Gastroesophageal sphincter (tissue), 4 donors: ENCODE measurements around the gene COL9A2. TPM values are rescaled to one million over a fixed set of nuclear protein-coding genes. Genes with fewer than 3 reads are reported as not detected.

Experiments used
- ATAC-seq: fragments of 150-250 bp; one replicate; pipeline ENCODE4 v1.9.1; 2016; ENCODE audit warnings: mild to moderate bottlenecking, moderate library complexity
- H3K27ac ChIP-seq, 4 donors: fragments of 200-600 bp; sonication (generic) in 3 of 4; 1 replicate in 3 of 4; 2 replicates in 1 of 4; pipeline ENCODE4 v1.5.1; 2016 to 2019
- H3K27me3 ChIP-seq: fragments of 200-600 bp; sonication (generic); one replicate; pipeline ENCODE4 v1.5.1; 2019
- H3K36me3 ChIP-seq, 2 donors: fragments of 200-600 bp; sonication (generic); one replicate each; pipeline ENCODE4 v1.5.1; 2019; ENCODE audit warnings: control low read depth in 1 of 2
- H3K4me1 ChIP-seq, 3 donors: fragments of 200-600 bp; sonication (generic); 1 replicate in 2 of 3; 2 replicates in 1 of 3; pipeline ENCODE4 v1.5.1; 2016 to 2019; ENCODE audit warnings: control low read depth in 2 of 3
- H3K4me3 ChIP-seq, 2 donors: fragments of 200-600 bp; sonication (generic); one replicate each; pipeline ENCODE4 v1.5.1; 2019; ENCODE audit warnings: mild to moderate bottlenecking in 1 of 2, moderate library complexity in 1 of 2
- H3K9me3 ChIP-seq, 3 donors: fragments of 200-600 bp; sonication (generic); one replicate each; pipeline ENCODE4 v1.5.1; 2017 to 2019; ENCODE audit warnings: control low read depth in 2 of 3
- EP300 ChIP-seq: sonication (generic); formaldehyde crosslinking; IDR thresholded peaks from one replicate; pipeline ENCODE4 v1.6.1; 2017; ENCODE audit warnings: antibody characterized with exemption, mild to moderate bottlenecking
- POLR2A ChIP-seq, 2 donors: fragments of 450-650 bp; IDR thresholded peaks; one replicate each; pipeline ENCODE4 v1.6.1; 2017; ENCODE audit warnings: antibody characterized with exemption in 2 of 2, mild to moderate bottlenecking in 2 of 2, moderate library complexity in 1 of 2
- POLR2AphosphoS5 ChIP-seq: sonication (generic); formaldehyde crosslinking; IDR thresholded peaks from one replicate; pipeline ENCODE4 v1.6.1; 2017; ENCODE audit warnings: antibody characterized with exemption
- WGBS, 2 donors: methylation state at CpG; one replicate each; pipeline ENCODE4 v1.1.5; 2018; ENCODE audit warnings: low coverage in 1 of 2; 5-methylcytosine and 5-hydroxymethylcytosine counted together
- total RNA-seq, 4 donors: library from RNA; depleted of rRNA; stranded (reverse); fragments of >200 nt; gene quantifications; one replicate each; pipeline ENCODE4 v1.1.0, GENCODE V29; 2016
- TF ChIP-seq, protein P1 (sequence below), 4 experiments: fragments of 200-600 bp in 2 of 4; fragments of 450-650 bp in 2 of 4; sonication (generic) in 1 of 4; IDR thresholded peaks; one replicate each; pipeline ENCODE4 v1.5.1; 2017 to 2019; ENCODE audit warnings: antibody characterized with exemption in 4 of 4, mild to moderate bottlenecking in 2 of 4, moderate library complexity in 2 of 4

COL9A2 gene
- total RNA-seq, 4 donors from 2014 or later, result 1.6 to 12.0 (median 4.9) TPM

DNA sequence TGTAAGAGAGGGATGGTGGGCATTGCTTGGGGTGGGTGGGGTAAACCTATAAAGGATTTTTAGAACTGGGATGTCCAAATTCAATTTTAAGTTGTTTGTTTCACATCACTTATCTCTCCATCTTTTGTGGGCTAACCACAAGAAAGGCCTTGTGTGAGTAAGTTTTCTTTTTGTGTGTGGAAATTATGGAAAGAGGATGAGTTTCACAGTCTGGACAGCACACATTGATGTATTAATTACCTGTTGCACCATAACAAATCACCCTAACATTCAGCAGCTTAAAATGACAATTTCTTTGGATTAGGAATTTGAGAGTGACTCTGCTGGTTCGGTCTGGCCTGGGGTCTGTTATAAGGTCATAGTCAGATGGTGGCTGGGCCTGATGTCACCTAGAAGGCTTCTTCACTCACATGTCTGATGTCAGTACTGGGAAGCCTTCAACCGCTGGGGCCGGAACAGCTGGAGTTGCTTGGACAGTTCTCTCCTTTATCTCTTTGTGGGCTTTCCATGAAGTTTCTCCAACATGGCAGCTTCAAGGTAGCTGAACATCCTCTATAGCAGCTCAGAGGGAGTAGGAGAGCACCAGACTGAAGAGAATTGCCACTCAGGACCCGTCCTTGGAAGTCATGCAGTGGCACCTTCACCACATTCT is 2.0 kb upstream of the COL9A2 start:
- WGBS, 2 donors, result 86 to 90% methylated on average over 4 of the region's 4 CpGs
- ATAC-seq, result no peak
- H3K27ac ChIP-seq, result no peak overlapping the region
- H3K36me3 ChIP-seq, result no peaks in the 10 kb centered on the region
- peaks cover 41% of the 10 kb centered on the region for H3K27me3 ChIP-seq
- peaks cover 0 to 35% (median 15%) of the 10 kb centered on the region in 3 donors for H3K4me1 ChIP-seq
- no peaks in the 10 kb centered on the region for H3K9me3 ChIP-seq
- TF ChIP-seq EP300 (no peak), POLR2A (IDR thresholded peaks at IDR 0.05) (no peak), POLR2AphosphoS5 (no peak)
- TF ChIP-seq, protein P1, sequence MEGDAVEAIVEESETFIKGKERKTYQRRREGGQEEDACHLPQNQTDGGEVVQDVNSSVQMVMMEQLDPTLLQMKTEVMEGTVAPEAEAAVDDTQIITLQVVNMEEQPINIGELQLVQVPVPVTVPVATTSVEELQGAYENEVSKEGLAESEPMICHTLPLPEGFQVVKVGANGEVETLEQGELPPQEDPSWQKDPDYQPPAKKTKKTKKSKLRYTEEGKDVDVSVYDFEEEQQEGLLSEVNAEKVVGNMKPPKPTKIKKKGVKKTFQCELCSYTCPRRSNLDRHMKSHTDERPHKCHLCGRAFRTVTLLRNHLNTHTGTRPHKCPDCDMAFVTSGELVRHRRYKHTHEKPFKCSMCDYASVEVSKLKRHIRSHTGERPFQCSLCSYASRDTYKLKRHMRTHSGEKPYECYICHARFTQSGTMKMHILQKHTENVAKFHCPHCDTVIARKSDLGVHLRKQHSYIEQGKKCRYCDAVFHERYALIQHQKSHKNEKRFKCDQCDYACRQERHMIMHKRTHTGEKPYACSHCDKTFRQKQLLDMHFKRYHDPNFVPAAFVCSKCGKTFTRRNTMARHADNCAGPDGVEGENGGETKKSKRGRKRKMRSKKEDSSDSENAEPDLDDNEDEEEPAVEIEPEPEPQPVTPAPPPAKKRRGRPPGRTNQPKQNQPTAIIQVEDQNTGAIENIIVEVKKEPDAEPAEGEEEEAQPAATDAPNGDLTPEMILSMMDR (IDR thresholded peaks at IDR 0.05), result no peak
- no peak overlapping the region for H3K4me3 ChIP-seq

DNA sequence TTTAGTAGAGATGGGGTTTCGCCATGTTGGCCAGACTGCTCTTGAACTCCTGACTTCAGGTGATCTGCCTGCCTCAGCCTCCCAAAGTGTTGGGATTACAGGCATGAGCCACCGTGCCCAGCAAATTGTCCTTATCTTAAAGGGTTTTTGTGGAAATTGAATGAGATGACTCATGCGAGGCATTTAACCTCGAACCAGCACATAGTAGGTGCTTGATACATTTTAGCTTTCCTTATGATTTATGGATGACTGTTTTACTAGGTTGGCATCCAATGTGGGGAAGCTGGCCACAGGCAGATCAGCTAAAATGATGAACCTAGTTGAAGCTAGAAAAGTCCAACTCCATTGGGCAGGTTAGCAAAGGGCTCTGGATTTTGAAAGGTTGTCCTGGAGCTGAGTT is 1.4 kb upstream of the COL9A2 start:
- 92% methylated on average over 2 to 4 of the region's 4 CpGs for WGBS, 2 donors
- Histone ChIP-seq H3K36me3 (no peaks in the 10 kb centered on the region), H3K27ac (no peak overlapping the region), H3K27me3 (peaks cover 41% of the 10 kb centered on the region), H3K4me3 (no peak overlapping the region), H3K4me1 (peaks cover 0 to 35% (median 15%) of the 10 kb centered on the region in 3 donors), H3K9me3 (no peaks in the 10 kb centered on the region)
- no peak for ATAC-seq
- TF ChIP-seq POLR2AphosphoS5, result no peak
- TF ChIP-seq, protein P1 (IDR thresholded peaks at IDR 0.05), result no peak
- no peak for TF ChIP-seq POLR2A (IDR thresholded peaks at IDR 0.05)
- no peak for TF ChIP-seq EP300

DNA sequence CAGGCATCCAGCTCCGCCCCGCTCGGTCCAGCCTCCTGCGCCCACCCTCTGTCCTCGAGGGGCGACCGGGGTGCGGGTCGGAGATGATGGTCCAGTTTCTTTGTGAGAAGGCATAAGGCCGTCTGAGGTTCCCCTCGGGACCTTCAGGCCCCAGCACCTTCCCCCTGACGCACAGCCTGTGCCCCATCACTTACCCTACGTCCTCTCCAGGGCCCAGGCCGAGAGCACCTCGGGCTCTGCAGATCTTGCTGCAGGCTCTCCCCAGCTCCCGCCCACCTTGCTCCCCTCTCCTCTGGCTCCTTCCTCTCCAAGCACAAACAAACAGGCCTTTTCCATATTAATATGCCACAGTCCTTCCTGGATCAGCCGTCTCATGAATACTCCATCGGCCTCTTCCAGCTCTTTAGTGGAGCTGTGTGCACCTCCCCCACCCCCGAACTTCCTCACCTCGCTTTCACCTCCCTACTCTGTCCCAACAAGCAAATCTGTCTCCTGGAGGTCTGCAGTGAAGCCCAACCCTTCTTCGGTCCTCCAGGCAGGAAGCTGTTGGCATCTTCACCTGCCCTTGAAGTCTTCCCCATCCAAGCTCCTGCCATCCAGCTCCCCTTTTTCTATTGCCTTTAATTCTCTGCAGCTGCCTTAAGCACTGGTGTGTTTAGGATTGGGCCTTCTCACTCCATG is 448 bp upstream of the COL9A2 start:
- 51 to 62% methylated on average over 6 to 14 of the region's 21 CpGs for WGBS, 2 donors
- Histone ChIP-seq H3K27ac (no peak overlapping the region), H3K4me3 (peak overlapping the region in 1 of 2 donors; percentile 54), H3K4me1 (peaks cover 0 to 35% (median 15%) of the 10 kb centered on the region in 3 donors), H3K36me3 (no peaks in the 10 kb centered on the region), H3K27me3 (peaks cover 41% of the 10 kb centered on the region), H3K9me3 (no peaks in the 10 kb centered on the region)
- no peak for ATAC-seq
- TF ChIP-seq, protein P1 (IDR thresholded peaks at IDR 0.05), result no peak
- no peak for TF ChIP-seq POLR2AphosphoS5
- no peak for TF ChIP-seq POLR2A (IDR thresholded peaks at IDR 0.05)
- no peak for TF ChIP-seq EP300

DNA sequence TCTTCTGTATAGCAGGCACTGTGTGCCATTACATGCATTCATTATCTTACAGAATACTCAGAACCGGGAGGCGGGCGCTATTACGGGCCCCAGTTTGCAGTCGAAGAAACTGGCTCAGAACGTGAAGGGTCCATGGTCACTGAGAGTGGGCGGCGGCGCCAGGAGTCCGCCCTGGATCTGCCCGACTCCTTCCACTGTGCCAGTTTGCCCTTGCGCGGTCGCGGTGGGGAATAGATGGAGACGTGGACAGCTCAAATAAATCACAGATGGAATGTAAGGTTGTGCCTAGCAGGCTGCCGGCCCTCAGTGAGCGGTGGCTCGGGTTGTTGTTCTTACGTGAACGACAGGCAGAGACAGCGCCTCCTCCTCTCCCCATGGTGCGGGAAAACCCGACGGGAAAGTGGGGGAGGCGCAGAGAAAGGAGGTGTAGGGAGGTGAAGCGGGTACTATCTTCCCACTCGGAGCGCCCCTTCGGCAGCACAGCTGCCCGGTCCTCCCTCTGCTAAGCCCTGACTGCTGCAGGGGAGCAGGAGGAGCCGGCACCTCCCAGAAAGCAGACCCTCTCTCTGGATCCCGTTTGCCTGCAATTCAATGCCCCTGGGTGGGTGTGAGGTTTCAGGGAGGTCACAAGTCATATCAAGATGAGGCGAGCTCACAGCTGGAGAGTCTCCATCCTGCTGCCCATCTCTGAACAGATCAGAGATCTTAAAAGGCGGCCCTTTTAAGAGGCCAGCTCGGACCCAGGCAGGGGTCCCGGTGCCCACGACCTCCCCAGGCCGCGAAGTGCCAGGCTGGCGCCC is 1.1 kb downstream of the COL9A2 start:
- Histone ChIP-seq H3K27me3 (peaks cover 41% of the 10 kb centered on the region), H3K27ac (peak overlapping the region in 1 of 4 donors; percentile 74)
- peak; percentile 7 for ATAC-seq

More for the DNA sequence above, 1.1 kb downstream of the COL9A2 start:
- Histone ChIP-seq H3K9me3 (no peaks in the 10 kb centered on the region), H3K4me1 (peaks cover 0 to 35% (median 15%) of the 10 kb centered on the region in 3 donors), H3K4me3 (peak overlapping the region; percentile 14 to 54), H3K36me3 (no peaks in the 10 kb centered on the region)
- 33% methylated on average over 1 of the region's 41 CpGs; no CpG with 5 or more reads in 1 of the 2 donors for WGBS, 2 donors
- no peak for TF ChIP-seq POLR2A (IDR thresholded peaks at IDR 0.05)
- TF ChIP-seq EP300, result no peak
- TF ChIP-seq POLR2AphosphoS5, result no peak
- TF ChIP-seq, protein P1 (IDR thresholded peaks at IDR 0.05), result no peak
